ENCODE results near the gene AGPAT3. TPM values are rescaled to one million over a fixed set of nuclear protein-coding genes. Genes with fewer than 3 reads are reported as not detected.

AGPAT3 gene
- total RNA-seq, 1 experiment from 2014 or later, result 13.0 TPM

DNA sequence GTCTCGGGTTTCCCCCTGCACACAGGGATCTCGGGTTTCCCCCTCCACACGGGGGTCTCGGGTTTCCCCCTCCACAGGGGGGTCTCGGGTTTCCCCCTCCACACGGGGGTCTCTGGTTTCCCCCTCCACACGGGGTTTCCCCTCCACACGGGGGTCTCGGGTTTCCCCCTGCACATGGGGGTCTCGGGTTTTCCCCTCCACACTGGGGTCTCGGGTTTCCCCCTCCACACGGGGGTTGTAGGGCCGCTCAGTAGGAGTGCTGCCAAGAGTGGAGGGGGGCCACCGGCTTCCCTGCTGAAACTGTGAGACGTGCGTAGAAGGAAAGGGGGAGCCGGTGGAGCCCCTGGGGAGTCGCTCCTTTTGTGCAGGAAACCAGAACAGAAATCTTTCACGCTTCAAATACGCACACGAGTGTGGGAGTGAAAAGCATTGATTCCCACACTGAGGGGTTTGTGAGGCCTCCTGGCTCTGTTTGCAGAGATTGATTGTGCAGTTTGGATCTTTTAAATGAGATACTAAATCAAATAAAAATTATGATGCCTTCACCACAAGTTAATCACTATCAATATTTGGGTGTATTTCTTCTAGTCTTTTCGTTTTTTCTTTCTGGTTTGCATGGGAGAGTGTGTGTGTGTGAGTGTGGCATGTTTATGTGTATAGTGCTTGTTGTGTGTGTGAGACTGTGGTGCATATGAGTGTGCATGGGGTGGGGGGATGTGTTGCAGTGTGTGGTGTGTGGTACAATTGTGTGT is 92.8 kb downstream of the AGPAT3 start:
- H3K36me3 Mint-ChIP-seq (ENCODE audit: insufficient read depth in 1 of 3, low read depth in 3 of 3), result no peaks in the 10 kb centered on the region; a peak in 1 of 7 replicates
- no peak overlapping the region for H3K4me2 ChIP-seq (ENCODE audit: insufficient read depth, insufficient read length, low read length)
- no peak overlapping the region for H2BK20ac ChIP-seq (ENCODE audit: low read depth, low read length, poor library complexity, severe bottlenecking)
- no peak overlapping the region for H3K4ac ChIP-seq (ENCODE audit: low read depth, low read length)
- H3T11ph ChIP-seq (ENCODE audit: low read length), result no peak overlapping the region
- H3K56ac ChIP-seq (ENCODE audit: insufficient read length, low read depth, low read length), result no peak overlapping the region
- H2AFZ ChIP-seq (ENCODE audit: low read length), result no peak overlapping the region
- H4K5ac ChIP-seq (ENCODE audit: insufficient read length, low read depth, low read length), result no peak overlapping the region
- H3K27me3 ChIP-seq (ENCODE audit: insufficient read depth, low read length), result no peaks in the 10 kb centered on the region
- no peak overlapping the region for H3K23ac ChIP-seq (ENCODE audit: insufficient read length, low read depth, low read length)
- H4K91ac ChIP-seq (ENCODE audit: insufficient read length, low read depth, low read length), result no peak overlapping the region
- H3K27ac ChIP-seq (ENCODE audit: insufficient read length, low read depth, low read length), result no peak overlapping the region
- no peaks in the 10 kb centered on the region for H3K23me2 ChIP-seq (ENCODE audit: insufficient read length, low read depth, low read length, poor library complexity, severe bottlenecking)
- H3K79me2 ChIP-seq (ENCODE audit: insufficient read depth, low read length), result no peaks in the 10 kb centered on the region
- H3K27ac Mint-ChIP-seq, result no peak overlapping the region
- WGBS (ENCODE audit: extremely low coverage, insufficient read length, low lambda C conversion rate), result no CpG with 5 or more reads among the region's 22 CpGs
- H3K9me3 ChIP-seq (ENCODE audit: control insufficient read depth, low read depth, low read length), result no peaks in the 10 kb centered on the region
- no peaks in the 10 kb centered on the region for H4K20me1 ChIP-seq (ENCODE audit: control insufficient read depth, insufficient read depth, insufficient read length)
- no peak overlapping the region for H2BK12ac ChIP-seq (ENCODE audit: insufficient read length, low read depth, low read length)
- H3K9me3 Mint-ChIP-seq, result no peaks in the 10 kb centered on the region
- no peak for DNase-seq
- H2BK120ac ChIP-seq (ENCODE audit: low read depth, low read length, poor library complexity, severe bottlenecking), result no peak overlapping the region
- no peak overlapping the region for H3K14ac ChIP-seq (ENCODE audit: insufficient read depth, low read length)
- no peaks in the 10 kb centered on the region for H3K4me1 ChIP-seq (ENCODE audit: insufficient read depth, low read length)
- H3K4me1 Mint-ChIP-seq, result peaks cover 2 to 3% of the 10 kb centered on the region in 2 experiments; a peak in 2 of 4 replicates
- no peaks in the 10 kb centered on the region for H3K27me3 Mint-ChIP-seq (ENCODE audit: low read depth)
- H4K8ac ChIP-seq (replicated peaks; ENCODE audit: insufficient read length, low read depth, low read length), result no peak overlapping the region
- H3K79me1 ChIP-seq (ENCODE audit: insufficient read depth, low read depth, low read length, poor library complexity, severe bottlenecking), result no peaks in the 10 kb centered on the region
- H3K9ac ChIP-seq (ENCODE audit: extremely low read depth, insufficient read length, low read length), result no peak overlapping the region
- no peak overlapping the region for H2BK5ac ChIP-seq (ENCODE audit: insufficient read length, low read length)
- no peak overlapping the region for H2AK5ac ChIP-seq (ENCODE audit: insufficient read length, low read length)
- TF ChIP-seq, protein P1, sequence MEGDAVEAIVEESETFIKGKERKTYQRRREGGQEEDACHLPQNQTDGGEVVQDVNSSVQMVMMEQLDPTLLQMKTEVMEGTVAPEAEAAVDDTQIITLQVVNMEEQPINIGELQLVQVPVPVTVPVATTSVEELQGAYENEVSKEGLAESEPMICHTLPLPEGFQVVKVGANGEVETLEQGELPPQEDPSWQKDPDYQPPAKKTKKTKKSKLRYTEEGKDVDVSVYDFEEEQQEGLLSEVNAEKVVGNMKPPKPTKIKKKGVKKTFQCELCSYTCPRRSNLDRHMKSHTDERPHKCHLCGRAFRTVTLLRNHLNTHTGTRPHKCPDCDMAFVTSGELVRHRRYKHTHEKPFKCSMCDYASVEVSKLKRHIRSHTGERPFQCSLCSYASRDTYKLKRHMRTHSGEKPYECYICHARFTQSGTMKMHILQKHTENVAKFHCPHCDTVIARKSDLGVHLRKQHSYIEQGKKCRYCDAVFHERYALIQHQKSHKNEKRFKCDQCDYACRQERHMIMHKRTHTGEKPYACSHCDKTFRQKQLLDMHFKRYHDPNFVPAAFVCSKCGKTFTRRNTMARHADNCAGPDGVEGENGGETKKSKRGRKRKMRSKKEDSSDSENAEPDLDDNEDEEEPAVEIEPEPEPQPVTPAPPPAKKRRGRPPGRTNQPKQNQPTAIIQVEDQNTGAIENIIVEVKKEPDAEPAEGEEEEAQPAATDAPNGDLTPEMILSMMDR (conservative IDR thresholded peaks at IDR 0.05), result no peak
- H3K18ac ChIP-seq (ENCODE audit: insufficient read length, low read depth, low read length), result no peak overlapping the region
- no peak overlapping the region for H2BK15ac ChIP-seq (ENCODE audit: low read depth, low read length)
- H3K4me3 Mint-ChIP-seq, result no peak overlapping the region
